ENCODE measurements around the gene ATP2C2.

ATP2C2 gene

GRCh38 chr16:84348386-84348888, 19.9 kb upstream of the ATP2C2 start:
- no peaks in the 10 kb centered on the region for H3K36me3 ChIP-seq (ENCODE audit: low read depth)
- no peaks in the 10 kb centered on the region for H3K4me1 ChIP-seq (ENCODE audit: insufficient read depth, poor library complexity, severe bottlenecking)
- TF ChIP-seq, protein P1, sequence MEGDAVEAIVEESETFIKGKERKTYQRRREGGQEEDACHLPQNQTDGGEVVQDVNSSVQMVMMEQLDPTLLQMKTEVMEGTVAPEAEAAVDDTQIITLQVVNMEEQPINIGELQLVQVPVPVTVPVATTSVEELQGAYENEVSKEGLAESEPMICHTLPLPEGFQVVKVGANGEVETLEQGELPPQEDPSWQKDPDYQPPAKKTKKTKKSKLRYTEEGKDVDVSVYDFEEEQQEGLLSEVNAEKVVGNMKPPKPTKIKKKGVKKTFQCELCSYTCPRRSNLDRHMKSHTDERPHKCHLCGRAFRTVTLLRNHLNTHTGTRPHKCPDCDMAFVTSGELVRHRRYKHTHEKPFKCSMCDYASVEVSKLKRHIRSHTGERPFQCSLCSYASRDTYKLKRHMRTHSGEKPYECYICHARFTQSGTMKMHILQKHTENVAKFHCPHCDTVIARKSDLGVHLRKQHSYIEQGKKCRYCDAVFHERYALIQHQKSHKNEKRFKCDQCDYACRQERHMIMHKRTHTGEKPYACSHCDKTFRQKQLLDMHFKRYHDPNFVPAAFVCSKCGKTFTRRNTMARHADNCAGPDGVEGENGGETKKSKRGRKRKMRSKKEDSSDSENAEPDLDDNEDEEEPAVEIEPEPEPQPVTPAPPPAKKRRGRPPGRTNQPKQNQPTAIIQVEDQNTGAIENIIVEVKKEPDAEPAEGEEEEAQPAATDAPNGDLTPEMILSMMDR (IDR thresholded peaks at IDR 0.05; ENCODE audit: poor library complexity, severe bottlenecking) = no peak
- no peaks in the 10 kb centered on the region for H3K9me3 ChIP-seq (ENCODE audit: severe bottlenecking)
- H3K27ac ChIP-seq (ENCODE audit: poor library complexity, severe bottlenecking) = no peak overlapping the region
- H3K4me3 ChIP-seq (ENCODE audit: severe bottlenecking) = no peak overlapping the region
- no peaks in the 10 kb centered on the region for H3K27me3 ChIP-seq (ENCODE audit: insufficient read depth, poor library complexity, severe bottlenecking)
- DNase-seq (ENCODE audit: low spot score) (no peak), ATAC-seq (ENCODE audit: low read depth) (no peak)

GRCh38 chr16:84349862-84350684, 18.3 kb upstream of the ATP2C2 start:
- Histone ChIP-seq H3K4me1 (ENCODE audit: insufficient read depth, poor library complexity, severe bottlenecking) (peaks cover 6% of the 10 kb centered on the region), H3K27ac (ENCODE audit: poor library complexity, severe bottlenecking) (no peak overlapping the region), H3K9me3 (ENCODE audit: severe bottlenecking) (no peaks in the 10 kb centered on the region), H3K4me3 (ENCODE audit: severe bottlenecking) (no peak overlapping the region), H3K27me3 (ENCODE audit: insufficient read depth, poor library complexity, severe bottlenecking) (no peaks in the 10 kb centered on the region), H3K36me3 (ENCODE audit: low read depth) (no peaks in the 10 kb centered on the region)
- ATAC-seq (ENCODE audit: low read depth) (no peak), DNase-seq (ENCODE audit: low spot score) (no peak)
- TF ChIP-seq, protein P1 (IDR thresholded peaks at IDR 0.05; ENCODE audit: poor library complexity, severe bottlenecking) = no peak

GRCh38 chr16:84350685-84351400, 17.5 kb upstream of the ATP2C2 start:
- DNase-seq (ENCODE audit: low spot score) (no peak), ATAC-seq (ENCODE audit: low read depth) (no peak)
- Histone ChIP-seq H3K4me3 (ENCODE audit: severe bottlenecking) (no peak overlapping the region), H3K27ac (ENCODE audit: poor library complexity, severe bottlenecking) (no peak overlapping the region), H3K4me1 (ENCODE audit: insufficient read depth, poor library complexity, severe bottlenecking) (peaks cover 8% of the 10 kb centered on the region), H3K36me3 (ENCODE audit: low read depth) (no peaks in the 10 kb centered on the region), H3K9me3 (ENCODE audit: severe bottlenecking) (no peaks in the 10 kb centered on the region), H3K27me3 (ENCODE audit: insufficient read depth, poor library complexity, severe bottlenecking) (no peaks in the 10 kb centered on the region)
- TF ChIP-seq, protein P1 (IDR thresholded peaks at IDR 0.05; ENCODE audit: poor library complexity, severe bottlenecking) = no peak

DNA sequence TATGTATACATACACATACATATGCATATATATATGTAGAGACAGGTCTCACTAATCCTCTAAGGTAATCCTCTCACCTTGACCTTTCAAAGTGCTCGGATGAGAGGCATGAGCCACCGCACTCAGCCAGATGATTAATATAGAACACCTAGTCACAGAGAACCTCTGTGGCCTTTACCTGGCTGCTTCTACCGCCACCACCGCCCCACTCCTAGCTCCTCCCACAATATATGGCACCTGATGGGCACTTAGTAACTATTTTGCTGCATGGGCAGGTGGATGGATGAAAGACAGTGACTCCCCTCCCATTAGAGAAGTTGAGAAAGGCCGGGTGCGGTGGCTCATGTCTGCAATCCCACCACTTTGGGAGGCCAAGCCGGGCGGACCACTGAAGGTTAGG, 16.7 kb upstream of the ATP2C2 start:
- DNase-seq (ENCODE audit: low spot score) (no peak), ATAC-seq (ENCODE audit: low read depth) (no peak)
- Histone ChIP-seq H3K9me3 (ENCODE audit: severe bottlenecking) (no peaks in the 10 kb centered on the region), H3K4me3 (ENCODE audit: severe bottlenecking) (no peak overlapping the region), H3K36me3 (ENCODE audit: low read depth) (no peaks in the 10 kb centered on the region), H3K27ac (ENCODE audit: poor library complexity, severe bottlenecking) (no peak overlapping the region), H3K27me3 (ENCODE audit: insufficient read depth, poor library complexity, severe bottlenecking) (no peaks in the 10 kb centered on the region), H3K4me1 (ENCODE audit: insufficient read depth, poor library complexity, severe bottlenecking) (peaks cover 16% of the 10 kb centered on the region)
- TF ChIP-seq, protein P1 (IDR thresholded peaks at IDR 0.05; ENCODE audit: poor library complexity, severe bottlenecking) = no peak
